ENCODE data around the gene HOMER2.

DNA sequence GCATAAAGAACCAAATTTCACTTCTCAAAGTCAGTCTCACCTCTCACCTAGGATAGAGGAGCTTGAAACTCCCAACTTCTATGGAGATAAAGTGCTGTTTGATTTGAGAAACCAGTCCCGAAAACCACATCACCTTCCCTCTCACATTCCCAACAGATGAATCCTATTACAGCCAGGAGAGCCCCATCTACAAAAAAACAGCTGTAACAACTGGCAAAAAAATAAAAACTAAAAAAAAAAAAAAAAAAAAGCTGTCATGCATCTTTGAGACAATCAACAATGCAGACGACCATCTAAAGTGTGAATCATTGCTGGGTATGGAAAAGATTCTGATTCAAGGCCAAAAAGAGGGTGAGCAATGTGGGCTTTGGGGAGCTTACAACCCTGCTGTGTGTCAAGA is 23.8 kb downstream of the HOMER2 start:
- no peak for TF ChIP-seq POLR2AphosphoS5 (IDR thresholded peaks at IDR 0.05; ENCODE audit: low read depth)
- TF ChIP-seq, protein P1, sequence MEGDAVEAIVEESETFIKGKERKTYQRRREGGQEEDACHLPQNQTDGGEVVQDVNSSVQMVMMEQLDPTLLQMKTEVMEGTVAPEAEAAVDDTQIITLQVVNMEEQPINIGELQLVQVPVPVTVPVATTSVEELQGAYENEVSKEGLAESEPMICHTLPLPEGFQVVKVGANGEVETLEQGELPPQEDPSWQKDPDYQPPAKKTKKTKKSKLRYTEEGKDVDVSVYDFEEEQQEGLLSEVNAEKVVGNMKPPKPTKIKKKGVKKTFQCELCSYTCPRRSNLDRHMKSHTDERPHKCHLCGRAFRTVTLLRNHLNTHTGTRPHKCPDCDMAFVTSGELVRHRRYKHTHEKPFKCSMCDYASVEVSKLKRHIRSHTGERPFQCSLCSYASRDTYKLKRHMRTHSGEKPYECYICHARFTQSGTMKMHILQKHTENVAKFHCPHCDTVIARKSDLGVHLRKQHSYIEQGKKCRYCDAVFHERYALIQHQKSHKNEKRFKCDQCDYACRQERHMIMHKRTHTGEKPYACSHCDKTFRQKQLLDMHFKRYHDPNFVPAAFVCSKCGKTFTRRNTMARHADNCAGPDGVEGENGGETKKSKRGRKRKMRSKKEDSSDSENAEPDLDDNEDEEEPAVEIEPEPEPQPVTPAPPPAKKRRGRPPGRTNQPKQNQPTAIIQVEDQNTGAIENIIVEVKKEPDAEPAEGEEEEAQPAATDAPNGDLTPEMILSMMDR (conservative IDR thresholded peaks at IDR 0.05; ENCODE audit: low read depth in 2 of 2): no peak
- TF ChIP-seq JUNB (IDR thresholded peaks at IDR 0.05; ENCODE audit: unreplicated experiment): no peak

Measured in GM23338 (cell line).